Neural progenitor cell (in vitro differentiated cells): ENCODE results near the gene CC2D2A. TPM values are rescaled to one million over a fixed set of nuclear protein-coding genes. Genes with fewer than 3 reads are reported as not detected.

Experiments used
- DNase-seq: peaks from one replicate; pipeline ENCODE4 v3.0.0-alpha.2; 2016; ENCODE audit warnings: low spot score
- H2AFZ ChIP-seq: fragments of 200-600 bp; sonication (generic); replicated peaks from 2 replicates; pipeline ENCODE4 v1.6.1; 2016; ENCODE audit warnings: antibody characterized with exemption
- H3F3A ChIP-seq: fragments of 200-600 bp; sonication (generic); 2 replicates; pipeline ENCODE4 v1.6.1; 2016; ENCODE audit warnings: antibody characterized with exemption, low read depth
- H3K27ac ChIP-seq: fragments of 200-600 bp; sonication (generic); 2 replicates; pipeline ENCODE4 v1.5.1; 2016; ENCODE audit warnings: mild to moderate bottlenecking
- H3K27me3 ChIP-seq: fragments of 200-600 bp; sonication (generic); 2 replicates; pipeline ENCODE4 v1.6.1; 2016; ENCODE audit warnings: mild to moderate bottlenecking, moderate library complexity
- H3K36me3 ChIP-seq: fragments of 200-600 bp; sonication (generic); 2 replicates; pipeline ENCODE4 v1.5.1; 2016
- H3K4me1 ChIP-seq: fragments of 200-600 bp; sonication (generic); 2 replicates; pipeline ENCODE4 v1.6.1; 2016; ENCODE audit warnings: mixed run types
- H3K4me2 ChIP-seq: fragments of 200-600 bp; sonication (generic); 2 replicates; pipeline ENCODE4 v1.6.1; 2016
- H3K4me3 ChIP-seq: fragments of 200-600 bp; sonication (generic); 2 replicates; pipeline ENCODE4 v1.5.1; 2016
- H3K79me2 ChIP-seq: fragments of 200-600 bp; sonication (generic); 2 replicates; pipeline ENCODE4 v1.6.1; 2016; ENCODE audit warnings: low read depth
- H3K9ac ChIP-seq: fragments of 200-600 bp; sonication (generic); 2 replicates; pipeline ENCODE4 v1.6.1; 2016
- H3K9me3 ChIP-seq: fragments of 200-600 bp; sonication (generic); 2 replicates; pipeline ENCODE4 v1.5.1; 2016; ENCODE audit warnings: low read depth
- H4K20me1 ChIP-seq: fragments of 200-600 bp; sonication (generic); 2 replicates; pipeline ENCODE4 v1.6.1; 2016; ENCODE audit warnings: low read depth
- H3K27ac Mint-ChIP-seq: 3 replicates; pipeline ENCODE4 v1.8.0; 2021; ENCODE audit warnings: mixed read lengths
- H3K27me3 Mint-ChIP-seq: 2 replicates; pipeline ENCODE4 v1.8.0; 2022; ENCODE audit warnings: low read depth, mild to moderate bottlenecking, inconsistent platforms, moderate library complexity, mixed read lengths; ENCODE audit not compliant: insufficient read depth
- H3K36me3 Mint-ChIP-seq: 3 replicates; pipeline ENCODE4 v1.8.0; 2021; ENCODE audit warnings: mixed read lengths
- H3K4me1 Mint-ChIP-seq: 3 replicates; pipeline ENCODE4 v1.8.0; 2021; ENCODE audit warnings: mixed read lengths
- H3K4me3 Mint-ChIP-seq: 3 replicates; pipeline ENCODE4 v1.8.0; 2021; ENCODE audit warnings: mild to moderate bottlenecking, moderate library complexity, mixed read lengths
- H3K9me3 Mint-ChIP-seq: 3 replicates; pipeline ENCODE4 v1.8.0; 2020; ENCODE audit warnings: mixed read lengths
- EZH2 ChIP-seq: fragments of 200-600 bp; sonication (generic); IDR thresholded peaks from 2 replicates; pipeline ENCODE4 v1.6.1; 2017; ENCODE audit warnings: antibody characterized with exemption, mild to moderate bottlenecking, moderate library complexity
- EZH2phosphoT487 ChIP-seq: fragments of 200-600 bp; sonication (generic); IDR thresholded peaks from 2 replicates; pipeline ENCODE4 v1.6.1; 2017; ENCODE audit warnings: antibody characterized with exemption
- total RNA-seq: library from RNA; depleted of rRNA; stranded (reverse); fragments of >200 nt; gene quantifications from 2 replicates; pipeline ENCODE4 v1.2.3, GENCODE V29; 2015; ENCODE audit warnings: low replicate concordance
- TF ChIP-seq, protein P1 (sequence below): fragments of 200-600 bp; sonication (generic); IDR thresholded peaks from 2 replicates; pipeline ENCODE4 v1.5.1; 2017; ENCODE audit warnings: antibody characterized with exemption, mild to moderate bottlenecking

CC2D2A gene
- total RNA-seq, 1 donor from 2014 or later: 40.0 TPM

DNA sequence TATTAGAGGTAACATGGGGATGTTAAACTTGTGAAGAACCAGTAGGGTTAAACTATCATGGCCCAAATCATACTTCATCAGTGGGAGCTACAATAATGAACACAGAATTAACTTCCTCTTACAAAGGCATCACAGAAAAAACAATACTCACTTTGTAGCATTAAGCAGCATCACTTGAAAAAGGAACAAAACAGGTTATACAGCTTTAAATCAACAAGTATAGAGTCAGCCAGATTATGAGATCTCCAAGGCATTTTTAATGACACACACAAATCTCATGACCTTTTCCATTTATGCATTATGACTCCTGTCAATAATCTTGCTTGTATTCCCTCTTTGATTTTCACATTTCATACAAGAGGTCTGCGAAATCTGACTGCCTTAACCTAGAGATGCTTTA is 167.1 kb downstream of the CC2D2A start:
- no peak overlapping the region for H3K4me3 Mint-ChIP-seq
- peaks cover 5% of the 10 kb centered on the region for H3K9me3 Mint-ChIP-seq
- no peak overlapping the region for H3K9ac ChIP-seq
- H3K27me3 ChIP-seq: no peaks in the 10 kb centered on the region
- H3K4me3 ChIP-seq: no peak overlapping the region
- no peak for DNase-seq
- H3K9me3 ChIP-seq: no peaks in the 10 kb centered on the region
- no peaks in the 10 kb centered on the region for H3K27me3 Mint-ChIP-seq
- H3F3A ChIP-seq: no peaks in the 10 kb centered on the region
- H3K4me1 ChIP-seq: no peaks in the 10 kb centered on the region
- no peak overlapping the region for H3K4me2 ChIP-seq
- H3K27ac ChIP-seq: no peak overlapping the region
- TF ChIP-seq, protein P1, sequence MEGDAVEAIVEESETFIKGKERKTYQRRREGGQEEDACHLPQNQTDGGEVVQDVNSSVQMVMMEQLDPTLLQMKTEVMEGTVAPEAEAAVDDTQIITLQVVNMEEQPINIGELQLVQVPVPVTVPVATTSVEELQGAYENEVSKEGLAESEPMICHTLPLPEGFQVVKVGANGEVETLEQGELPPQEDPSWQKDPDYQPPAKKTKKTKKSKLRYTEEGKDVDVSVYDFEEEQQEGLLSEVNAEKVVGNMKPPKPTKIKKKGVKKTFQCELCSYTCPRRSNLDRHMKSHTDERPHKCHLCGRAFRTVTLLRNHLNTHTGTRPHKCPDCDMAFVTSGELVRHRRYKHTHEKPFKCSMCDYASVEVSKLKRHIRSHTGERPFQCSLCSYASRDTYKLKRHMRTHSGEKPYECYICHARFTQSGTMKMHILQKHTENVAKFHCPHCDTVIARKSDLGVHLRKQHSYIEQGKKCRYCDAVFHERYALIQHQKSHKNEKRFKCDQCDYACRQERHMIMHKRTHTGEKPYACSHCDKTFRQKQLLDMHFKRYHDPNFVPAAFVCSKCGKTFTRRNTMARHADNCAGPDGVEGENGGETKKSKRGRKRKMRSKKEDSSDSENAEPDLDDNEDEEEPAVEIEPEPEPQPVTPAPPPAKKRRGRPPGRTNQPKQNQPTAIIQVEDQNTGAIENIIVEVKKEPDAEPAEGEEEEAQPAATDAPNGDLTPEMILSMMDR: no peak
- peaks cover 33% of the 10 kb centered on the region for H3K36me3 Mint-ChIP-seq
- peaks cover 19% of the 10 kb centered on the region for H3K36me3 ChIP-seq
- H3K27ac Mint-ChIP-seq: no peak overlapping the region
- H3K4me1 Mint-ChIP-seq: no peaks in the 10 kb centered on the region
- H2AFZ ChIP-seq: no peak overlapping the region
- no peaks in the 10 kb centered on the region for H4K20me1 ChIP-seq
- peaks cover 4% of the 10 kb centered on the region for H3K79me2 ChIP-seq

- no peaks in the 10 kb centered on the region for H3K9me3 ChIP-seq
- peaks cover 19% of the 10 kb centered on the region for H3K79me2 ChIP-seq
- H3K36me3 ChIP-seq: peaks cover 19% of the 10 kb centered on the region
- H3F3A ChIP-seq: no peaks in the 10 kb centered on the region
- peaks cover 23% of the 10 kb centered on the region for H3K36me3 Mint-ChIP-seq
- no peaks in the 10 kb centered on the region for H4K20me1 ChIP-seq
- H3K27me3 ChIP-seq: no peaks in the 10 kb centered on the region
- DNase-seq: no peak
- no peak overlapping the region for H3K27ac Mint-ChIP-seq
- H3K4me2 ChIP-seq: no peak overlapping the region
- H3K4me1 ChIP-seq: no peaks in the 10 kb centered on the region
- H3K27ac ChIP-seq: no peak overlapping the region
- H3K9me3 Mint-ChIP-seq: no peaks in the 10 kb centered on the region
- H3K4me3 Mint-ChIP-seq: no peak overlapping the region
- H3K27me3 Mint-ChIP-seq: no peaks in the 10 kb centered on the region
- no peak overlapping the region for H2AFZ ChIP-seq
- no peaks in the 10 kb centered on the region for H3K4me1 Mint-ChIP-seq
- H3K9ac ChIP-seq: no peak overlapping the region
- no peak overlapping the region for H3K4me3 ChIP-seq
- TF ChIP-seq EZH2phosphoT487 (no peak), EZH2 (no peak)
- TF ChIP-seq, protein P1: no peak
Measured at GRCh38 chr4:15638418-15638817, 168.7 kb downstream of the CC2D2A start.

GRCh38 chr4:15648600-15648999 is 178.9 kb downstream of the CC2D2A start:
- Histone ChIP-seq H3K9me3 (no peaks in the 10 kb centered on the region), H3K27ac (no peak overlapping the region), H2AFZ (no peak overlapping the region), H3K79me2 (peaks cover 100% of the 10 kb centered on the region), H3K4me3 (no peak overlapping the region), H3K4me2 (no peak overlapping the region), H3K27me3 (no peaks in the 10 kb centered on the region), H4K20me1 (peaks cover 18% of the 10 kb centered on the region), H3K36me3 (no peaks in the 10 kb centered on the region), H3K9ac (no peak overlapping the region), H3K4me1 (peaks cover 18% of the 10 kb centered on the region), H3F3A (no peaks in the 10 kb centered on the region)
- H3K27ac Mint-ChIP-seq: no peak overlapping the region
- TF ChIP-seq EZH2 (no peak), EZH2phosphoT487 (no peak)
- TF ChIP-seq, protein P1: no peak
- H3K27me3 Mint-ChIP-seq: no peaks in the 10 kb centered on the region
- peaks cover 11% of the 10 kb centered on the region for H3K36me3 Mint-ChIP-seq
- no peak for DNase-seq
- H3K4me3 Mint-ChIP-seq: no peak overlapping the region
- H3K4me1 Mint-ChIP-seq: peaks cover 26% of the 10 kb centered on the region
- H3K9me3 Mint-ChIP-seq: peaks cover 4% of the 10 kb centered on the region
